Ecto neural progenitor cell (in vitro differentiated cells): ENCODE measurements around the gene SLC30A7.
A peak's percentile ranks its signal among the peaks of the same experiment; 100 is the strongest.

Source experiments
- DNase-seq: peaks from one replicate; pipeline ENCODE4 v3.0.0-alpha.2; 2018; ENCODE audit warnings: low spot score

The SLC30A7 gene

DNA sequence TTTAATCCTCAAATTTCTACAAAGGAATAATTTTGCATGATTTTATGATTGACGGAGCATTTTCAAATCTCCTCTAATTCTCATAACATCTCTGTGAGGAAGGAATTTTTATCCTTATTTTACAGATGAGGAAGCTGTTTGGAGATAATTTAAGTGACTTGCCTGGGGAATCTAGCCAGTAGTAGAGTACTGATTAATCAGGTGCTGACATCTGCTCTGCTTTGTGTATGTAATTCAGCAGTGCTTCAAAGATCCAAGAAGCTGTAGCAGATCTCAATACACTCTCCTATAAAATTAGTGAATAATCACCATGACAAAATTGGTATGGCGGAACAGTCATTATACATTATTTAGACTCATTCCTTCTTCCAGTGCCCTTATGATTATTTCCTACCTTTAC, 83.7 kb downstream of the SLC30A7 start:
- no peak for DNase-seq

DNA sequence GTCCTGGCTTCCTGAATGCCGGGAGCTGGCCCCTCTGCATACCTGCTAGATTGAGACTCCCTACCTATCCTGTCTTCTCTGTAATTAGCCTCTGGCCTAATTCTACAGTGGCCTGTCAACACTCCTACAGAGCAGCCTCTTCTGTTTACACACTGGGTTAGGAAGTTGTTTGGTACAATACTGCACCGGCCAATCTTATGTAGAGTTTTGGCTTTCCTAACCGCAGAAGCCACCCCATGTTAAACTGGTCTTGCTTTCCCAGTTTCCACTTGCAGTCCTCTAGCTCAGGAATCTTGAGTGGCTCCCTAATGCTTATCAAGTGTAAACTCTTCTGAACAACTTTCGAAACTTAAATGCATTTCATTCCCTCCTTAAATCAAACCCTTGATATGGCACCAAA, 86.9 kb downstream of the SLC30A7 start:
- DNase-seq, result no peak

DNA sequence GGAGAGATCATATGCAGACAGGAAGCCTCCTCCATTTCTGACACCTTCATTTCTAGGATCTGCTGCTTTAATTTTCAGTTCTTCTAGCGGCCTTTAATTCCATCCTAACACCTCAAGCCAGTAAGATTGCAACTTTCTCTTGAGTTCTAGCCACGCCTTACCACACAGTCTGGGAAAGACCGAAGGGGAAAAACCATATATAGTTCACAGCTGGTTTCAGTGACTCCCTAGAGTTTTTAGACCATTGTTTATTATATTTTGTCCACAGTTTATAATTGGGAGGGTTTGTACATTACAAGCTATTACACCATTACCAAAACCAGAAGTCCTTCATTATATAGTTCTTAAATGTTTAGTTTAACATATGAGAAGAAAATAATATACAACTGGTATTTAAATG, 92.2 kb downstream of the SLC30A7 start:
- no peak for DNase-seq

DNA sequence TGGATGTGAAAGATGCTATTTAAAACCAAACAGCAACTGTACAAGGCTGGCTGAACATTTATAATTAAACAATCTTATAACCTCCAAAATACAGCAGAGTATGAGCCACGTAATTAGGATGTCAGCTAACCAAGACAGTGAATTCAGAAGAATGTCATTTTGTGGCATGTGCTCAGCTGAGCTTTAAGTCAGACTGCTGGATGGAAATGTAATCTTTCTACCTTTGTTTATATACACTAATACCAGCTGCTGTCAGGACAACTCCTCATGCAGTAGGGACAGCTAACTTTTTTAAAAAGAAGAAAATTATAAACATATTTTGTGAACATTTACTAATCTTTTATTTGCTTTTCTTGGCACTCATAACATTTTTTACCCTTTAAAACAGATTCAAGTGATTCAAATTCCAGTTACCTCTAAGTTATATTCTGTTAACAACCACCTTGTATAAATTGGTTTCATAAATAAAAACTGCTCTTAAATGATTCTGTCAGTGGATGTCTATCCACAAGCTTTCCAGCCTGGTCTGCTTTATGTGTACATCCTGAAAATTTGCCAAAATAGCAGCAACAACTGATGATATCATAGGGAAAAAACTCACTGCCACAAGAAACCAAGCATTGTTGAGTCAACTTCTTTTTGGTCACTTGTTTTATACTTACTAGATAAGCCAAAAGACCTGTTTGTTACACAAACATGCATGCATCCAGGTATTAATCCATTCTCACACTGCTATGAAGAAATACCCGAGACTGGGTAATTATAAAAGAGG, 93.6 kb downstream of the SLC30A7 start:
- DNase-seq, result no peak

DNA sequence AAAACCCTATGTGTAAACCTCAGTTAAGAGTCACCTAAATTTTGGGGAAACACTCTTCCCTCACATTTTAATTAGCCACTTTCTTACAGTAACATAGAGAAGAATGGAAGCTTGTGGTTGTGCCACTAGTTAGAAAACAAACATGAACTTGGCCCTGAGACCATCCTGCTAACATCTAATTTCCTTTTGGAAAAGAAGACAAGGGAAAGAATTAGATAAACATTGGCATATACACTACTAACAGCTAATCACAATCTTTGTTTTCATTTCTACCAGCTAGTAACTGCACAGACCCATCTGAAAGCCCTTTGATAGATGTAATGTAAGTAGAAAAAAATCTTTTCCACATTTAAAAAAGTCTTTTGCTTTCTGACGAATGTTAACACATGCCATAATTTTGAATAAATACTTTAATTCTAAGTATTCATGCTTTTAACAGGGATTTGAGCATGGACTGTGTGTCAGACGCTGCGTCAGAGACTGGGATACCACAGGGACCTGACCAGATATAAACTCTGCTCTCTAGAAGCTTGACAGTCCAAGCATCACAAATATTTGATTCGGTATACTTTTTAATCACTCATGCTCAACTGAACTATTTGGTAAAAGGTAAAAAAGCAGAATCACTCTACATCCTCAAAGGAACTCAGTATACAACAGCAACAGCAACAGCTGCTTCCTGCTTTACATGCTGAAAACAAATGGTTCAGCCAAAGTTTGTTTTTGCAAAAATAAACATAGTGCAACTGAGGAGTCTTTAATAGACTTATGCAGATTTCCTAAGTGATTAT, 99.5 kb downstream of the SLC30A7 start:
- no peak for DNase-seq

DNA sequence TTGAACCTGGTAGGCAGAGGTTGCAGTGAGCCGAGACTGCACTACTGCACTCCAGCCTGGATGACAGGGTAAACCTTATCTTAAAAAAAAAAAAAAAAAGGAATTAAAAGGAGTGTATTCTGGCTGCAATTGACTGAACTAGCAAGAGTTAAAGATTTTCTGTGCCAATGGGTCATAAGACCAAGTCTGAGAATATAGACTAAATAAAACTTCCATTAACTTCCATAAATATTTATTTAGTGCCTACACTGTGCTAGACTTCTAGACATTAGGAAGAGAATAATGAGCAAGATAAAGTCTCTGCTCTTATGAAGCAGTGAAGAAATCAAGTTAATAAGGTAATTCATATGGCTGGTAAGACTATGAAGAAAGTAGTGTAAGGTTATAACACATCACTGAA, 102.5 kb downstream of the SLC30A7 start:
- no peak for DNase-seq

DNA sequence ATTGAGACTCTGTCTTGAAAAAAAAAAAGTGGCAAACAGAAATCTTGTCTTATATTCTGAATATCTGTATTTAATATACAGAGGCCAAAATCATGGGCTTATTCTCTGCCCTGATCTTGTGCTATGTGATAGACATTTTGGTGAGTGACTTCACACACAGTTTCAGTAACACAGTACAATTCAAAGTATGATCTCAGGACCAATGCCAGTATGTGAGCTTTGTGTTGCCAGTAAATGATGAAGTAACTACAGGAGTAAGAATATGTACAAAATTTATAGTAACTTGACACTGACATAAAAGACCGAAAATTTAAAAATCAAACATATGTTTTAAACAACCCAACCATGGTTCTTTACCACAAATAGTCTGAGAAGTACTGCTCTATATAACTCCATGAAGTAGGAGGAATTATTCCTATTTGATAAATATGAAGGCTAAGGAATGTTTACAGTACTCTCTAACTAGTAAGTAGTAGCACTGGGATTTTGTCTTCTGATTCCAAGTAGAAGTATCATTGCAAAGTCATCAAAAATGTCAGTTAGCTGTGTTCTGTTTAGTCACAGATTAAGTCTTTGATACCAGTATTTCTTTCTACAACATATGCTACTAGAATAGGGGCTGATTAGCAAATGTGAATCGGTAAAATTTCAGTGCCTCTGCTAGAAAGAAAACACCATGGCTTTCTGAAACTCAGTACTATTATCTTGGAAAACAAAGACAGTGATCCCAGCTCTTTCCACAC, 104.4 kb downstream of the SLC30A7 start:
- DNase-seq, result no peak

DNA sequence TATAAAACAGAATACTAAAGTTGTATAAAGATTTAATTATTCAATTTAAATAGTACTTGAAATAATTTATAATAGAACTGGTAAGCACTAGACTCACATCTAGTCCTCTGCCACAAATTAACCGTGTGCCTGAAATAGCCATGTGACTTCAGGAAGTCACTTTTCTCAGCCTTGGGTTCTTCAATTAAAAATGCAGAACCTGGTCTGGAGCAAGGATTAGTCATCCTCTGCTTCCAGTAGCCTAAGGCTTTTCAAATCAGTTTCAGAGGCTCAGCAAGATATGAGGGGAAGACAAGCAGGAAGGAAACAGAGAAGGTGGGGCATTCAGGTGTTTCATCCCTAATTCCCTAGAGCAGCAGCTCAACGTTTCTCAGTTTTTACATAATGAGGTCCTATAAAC, 106.7 kb downstream of the SLC30A7 start:
- DNase-seq, result no peak

DNA sequence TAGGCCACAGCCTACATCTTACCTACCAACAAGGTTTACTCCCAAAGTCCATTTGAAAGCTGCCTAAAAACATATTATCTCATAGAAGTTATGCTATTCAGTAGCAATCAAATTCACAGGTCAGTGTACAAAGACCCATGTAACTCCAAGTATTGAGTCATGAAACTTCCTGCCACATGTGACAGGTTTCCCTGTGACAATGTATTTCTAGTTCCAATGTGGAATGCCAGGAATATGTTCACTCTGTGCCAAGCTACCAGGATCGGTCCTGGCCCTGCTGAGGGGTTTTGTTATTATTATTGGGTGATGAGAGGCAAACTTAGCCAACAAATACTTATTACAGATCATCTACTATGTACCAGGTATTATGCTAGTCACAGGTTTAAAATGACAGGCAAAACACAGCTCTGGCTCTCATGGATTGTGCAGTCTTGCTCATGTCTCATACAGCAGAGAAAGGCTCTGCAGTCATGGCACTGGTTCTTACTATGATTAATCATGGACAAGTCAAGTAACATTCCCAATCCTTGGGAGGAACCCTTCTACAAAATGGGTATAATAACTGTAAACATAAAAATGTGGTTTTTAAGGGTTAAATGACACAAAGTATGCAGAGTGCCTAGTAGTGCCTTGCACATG, 107.2 kb downstream of the SLC30A7 start:
- no peak for DNase-seq

DNA sequence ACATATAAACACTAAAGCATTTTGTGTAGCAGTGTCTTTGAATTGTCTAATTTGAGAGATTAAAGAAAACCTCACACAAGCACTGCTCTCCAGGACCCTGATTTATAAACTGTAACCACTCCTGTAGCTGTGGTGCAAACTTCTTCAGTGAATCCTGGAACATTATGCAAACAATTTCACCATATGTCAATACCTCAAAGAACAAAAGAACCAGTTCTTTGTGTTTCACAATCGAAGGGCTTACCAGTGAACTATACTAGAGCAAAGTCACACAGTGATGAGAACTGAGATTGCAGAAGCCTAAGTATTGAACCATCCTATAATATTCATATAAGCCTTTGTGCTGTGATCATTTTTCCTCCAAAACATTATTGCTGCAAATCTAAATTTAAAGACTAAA, 108.2 kb downstream of the SLC30A7 start:
- no peak for DNase-seq

DNA sequence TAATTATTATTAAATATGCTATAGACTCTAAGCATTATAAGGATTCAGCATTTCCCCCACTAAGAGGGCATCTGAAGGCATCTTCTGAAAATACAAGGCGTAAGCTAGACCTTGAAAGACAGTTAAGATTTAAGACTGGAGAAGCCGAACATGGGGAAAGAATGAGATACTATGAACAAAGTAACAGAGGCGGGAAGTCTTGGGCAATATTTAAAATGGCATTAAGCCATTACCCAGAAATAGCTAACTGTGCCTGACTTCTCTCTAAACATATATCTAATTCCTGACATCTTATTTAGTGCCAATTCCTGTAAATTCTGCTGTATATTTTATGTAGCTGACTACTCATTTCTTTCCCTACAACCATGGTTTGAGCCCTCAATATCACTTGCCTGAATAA, 108.8 kb downstream of the SLC30A7 start:
- no peak for DNase-seq

DNA sequence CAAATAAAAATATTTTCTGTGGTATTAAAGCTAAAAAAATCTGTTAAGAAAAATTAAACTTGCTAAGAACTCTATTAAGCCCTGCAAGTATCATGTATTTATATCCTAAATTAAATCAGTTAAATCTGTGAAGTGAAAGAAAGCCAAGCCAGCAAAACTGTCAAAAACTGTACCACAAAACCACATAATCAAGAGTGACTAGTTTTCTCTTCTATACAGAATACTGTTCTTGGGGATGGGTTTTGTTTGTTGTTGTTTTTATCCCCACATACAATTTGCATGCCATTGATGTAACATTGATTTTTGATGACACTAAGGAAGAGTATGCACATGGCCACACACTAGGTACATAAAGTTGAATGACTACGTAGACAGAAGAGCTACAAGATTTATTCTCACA, 109.3 kb downstream of the SLC30A7 start:
- no peak for DNase-seq

DNA sequence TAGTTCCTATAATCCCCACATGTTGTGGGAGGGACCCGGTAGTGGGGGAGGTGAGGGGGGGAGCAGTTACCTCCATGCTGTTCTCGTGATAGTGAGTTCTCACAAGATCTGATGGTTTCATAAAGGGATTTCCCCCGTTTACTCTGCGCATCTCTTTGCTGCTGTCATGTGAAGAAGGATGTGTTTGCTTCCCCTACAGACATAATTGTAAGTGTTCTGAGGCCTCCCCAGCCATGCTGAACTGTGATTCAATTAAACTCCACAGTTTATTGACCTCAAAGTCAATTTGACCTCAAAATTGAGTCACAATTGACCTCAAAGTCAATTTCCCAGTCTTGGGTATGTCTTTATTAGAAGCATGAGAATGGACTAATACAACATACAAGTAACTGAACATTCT, 110.0 kb downstream of the SLC30A7 start:
- no peak for DNase-seq

DNA sequence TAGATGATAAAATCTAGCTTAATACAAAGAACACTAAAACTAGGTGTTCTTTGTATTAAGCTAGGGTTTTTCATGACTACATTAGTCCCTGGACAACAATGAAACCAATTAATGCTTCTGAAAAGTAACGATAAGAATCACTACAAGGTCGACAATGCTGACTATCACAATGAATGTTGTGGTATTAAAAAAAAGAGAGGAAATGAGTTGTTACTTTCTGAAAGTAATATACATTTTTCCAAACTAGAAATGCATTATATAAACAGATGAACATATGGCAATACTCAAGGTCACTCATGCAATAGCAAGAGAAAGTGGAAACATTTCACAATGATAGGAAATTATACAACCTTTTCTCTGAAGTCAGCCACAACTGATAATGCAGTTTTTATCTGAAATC, 110.7 kb downstream of the SLC30A7 start:
- no peak for DNase-seq

DNA sequence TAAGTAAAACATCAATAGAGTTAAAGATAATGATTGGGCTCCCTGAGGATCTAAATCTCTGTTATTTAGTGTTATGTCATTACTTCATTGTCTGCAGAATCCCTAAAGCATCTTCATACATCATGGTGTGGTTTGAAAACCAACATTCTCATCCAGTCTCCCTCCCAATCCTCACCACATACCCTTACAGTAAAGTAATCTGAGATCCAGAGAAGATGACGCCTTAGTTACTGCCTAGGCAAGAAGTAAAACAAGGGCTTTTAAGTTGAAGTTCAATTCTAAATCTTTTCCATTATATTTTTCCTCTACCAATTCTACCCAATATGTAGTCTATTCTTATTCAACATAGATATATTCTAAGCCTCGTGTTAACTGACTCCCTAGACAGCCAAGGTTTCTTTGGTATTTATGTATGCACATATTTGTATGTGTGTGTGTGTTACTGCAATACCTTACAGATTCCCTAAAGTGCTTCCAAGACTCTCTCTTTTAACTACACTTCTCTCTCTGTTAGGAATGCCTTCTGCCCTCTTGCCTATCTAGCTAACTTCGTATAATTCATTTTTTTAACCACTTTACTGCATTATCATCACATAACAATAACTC, 112.4 kb downstream of the SLC30A7 start:
- DNase-seq, result no peak

DNA sequence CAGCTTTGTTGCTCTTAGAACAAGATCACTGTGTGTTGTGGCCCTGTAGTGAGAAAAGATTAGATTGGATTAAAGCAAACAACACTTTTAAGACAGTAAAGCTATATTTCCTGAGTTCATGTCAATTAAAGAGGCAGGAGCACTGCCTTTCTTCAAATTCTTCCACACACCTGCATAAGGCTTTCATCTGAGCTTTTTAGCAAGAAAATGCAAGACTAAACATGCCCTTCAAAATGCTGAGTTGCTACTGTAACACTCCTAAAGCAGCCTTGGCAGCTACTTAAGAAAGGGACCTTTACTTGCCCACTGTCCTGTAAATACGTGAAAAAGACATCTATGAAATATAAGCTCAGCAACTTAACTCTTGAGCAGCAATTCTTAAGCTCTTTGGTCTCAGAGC, 117.9 kb downstream of the SLC30A7 start:
- DNase-seq, result no peak

DNA sequence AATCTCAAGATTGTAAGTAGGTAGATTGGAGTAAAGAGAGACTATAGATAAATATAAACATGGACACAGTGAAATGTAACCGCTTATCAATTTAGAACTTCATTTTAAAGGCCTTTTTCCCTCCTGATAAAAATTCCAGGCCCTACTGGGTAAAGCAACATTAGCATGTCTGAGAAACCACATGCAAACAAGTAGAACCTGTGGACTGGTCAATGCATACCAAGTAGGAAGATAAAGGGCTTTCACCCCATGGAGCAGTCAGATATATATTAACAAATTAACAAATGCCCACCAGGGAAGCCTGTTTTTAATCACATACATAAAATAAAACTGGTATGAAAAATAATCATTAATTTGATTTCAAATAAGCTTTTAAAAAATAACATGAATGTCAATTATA, 121.6 kb downstream of the SLC30A7 start:
- DNase-seq, result no peak

DNA sequence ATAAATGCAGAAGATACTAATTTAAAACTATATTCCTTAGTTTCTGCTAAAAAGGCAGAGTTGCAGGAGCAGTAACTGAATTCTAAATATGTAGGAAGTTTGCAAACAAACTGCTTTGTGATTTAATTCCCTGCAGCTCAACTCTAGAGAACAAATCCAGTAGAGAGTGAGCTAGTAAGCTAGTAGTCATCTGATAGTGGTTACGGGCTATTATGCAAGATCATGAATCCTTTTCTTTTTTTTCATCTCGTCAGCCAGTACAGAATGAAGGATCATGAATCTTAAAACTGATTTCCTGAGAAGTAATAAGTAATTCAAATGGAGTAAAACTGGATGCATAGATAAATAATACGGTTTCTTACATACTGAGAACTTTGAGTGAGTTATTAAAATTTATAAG, 126.4 kb downstream of the SLC30A7 start:
- no peak for DNase-seq

DNA sequence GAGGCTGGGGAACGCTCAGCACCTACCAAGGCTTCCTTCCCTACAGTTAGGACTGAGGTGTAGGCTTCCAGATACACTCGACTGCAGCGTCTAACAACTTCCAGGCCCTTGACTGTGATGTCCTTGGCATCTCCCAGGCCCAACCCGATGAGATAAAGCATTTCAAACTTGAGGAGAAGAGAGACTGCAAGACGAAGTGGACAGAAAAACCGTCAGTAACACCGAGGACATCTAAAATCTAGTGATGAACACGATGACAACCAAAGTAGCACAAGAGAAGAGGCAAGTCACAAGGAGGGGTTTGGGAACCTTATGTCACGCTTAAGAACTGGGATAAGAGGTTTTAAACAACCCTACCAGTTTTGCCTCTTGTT, 129.4 kb downstream of the SLC30A7 start:
- DNase-seq, result no peak

DNA sequence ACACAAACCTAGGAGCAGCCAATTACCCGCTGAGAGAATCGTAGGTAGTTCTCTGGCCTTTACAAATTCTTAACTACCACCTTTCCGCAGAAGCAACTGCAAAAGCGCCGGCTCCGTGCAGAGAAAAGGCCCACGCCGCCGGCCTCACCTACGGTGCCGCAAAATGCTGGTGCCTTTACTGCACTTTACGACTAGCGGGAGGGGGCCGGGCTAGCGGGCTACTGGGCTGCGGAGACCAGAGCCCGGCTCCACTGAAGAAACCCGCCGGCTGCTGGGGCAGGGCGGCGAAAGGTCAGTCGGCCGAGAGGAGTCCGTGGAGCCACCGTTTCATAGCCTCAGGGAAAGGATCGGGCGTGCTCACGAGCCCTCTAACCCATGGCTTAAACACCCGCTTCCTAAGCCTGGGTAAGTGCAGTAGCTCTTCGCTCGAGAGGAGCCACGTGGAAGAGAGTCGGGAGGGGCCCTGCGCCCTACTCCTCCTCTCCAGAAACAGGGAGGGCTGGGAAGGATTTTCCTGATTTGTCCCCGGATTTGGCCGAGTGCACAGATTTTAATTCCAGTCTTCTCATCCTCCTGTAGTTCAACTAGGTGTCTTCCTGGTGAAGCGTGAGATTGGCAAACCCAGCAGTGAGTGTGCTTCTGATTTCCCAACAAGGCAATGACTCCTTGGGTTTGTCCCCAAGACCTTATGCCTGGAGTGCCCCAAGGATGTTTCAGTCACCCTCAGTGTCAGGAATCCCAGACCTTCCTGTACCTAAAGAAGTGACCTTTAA, 130.0 kb downstream of the SLC30A7 start, which contains the start of gene DPH5:
TSS of gene DPH5 (minus strand) at position 128 of the 773 bp plus-strand sequence. CDS start 341 bp downstream, outside the sequence.
- DNase-seq, result peak; percentile 94

DNA sequence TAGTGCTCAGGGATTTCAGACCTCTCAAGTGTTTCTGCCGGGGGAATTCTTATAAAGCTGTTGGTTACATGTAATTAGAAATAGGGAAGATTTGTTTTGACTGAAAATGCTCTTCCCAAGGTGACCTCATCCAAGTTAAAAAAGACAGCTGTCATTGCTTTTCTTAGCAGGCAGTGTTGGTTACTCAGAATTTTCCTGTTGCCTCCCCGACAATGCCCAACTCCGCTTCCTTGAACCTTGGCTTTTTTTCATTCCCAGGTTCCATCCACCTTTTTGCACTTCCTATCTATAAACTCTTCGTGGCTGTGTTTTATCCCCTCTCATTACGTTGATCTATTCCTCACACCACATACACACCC, 130.5 kb downstream of the SLC30A7 start:
- DNase-seq, result no peak
